GM12875 (cell line): ENCODE results near the gene PARN.

Experiments
- H3K4me3 ChIP-seq: one replicate; pipeline ENCODE4 v1.5.1; 2011; ENCODE audit warnings: low read depth, low read length, control low read depth
- TF ChIP-seq, protein P1 (sequence below): IDR thresholded peaks from 2 replicates; pipeline ENCODE4 v1.5.1; 2011; ENCODE audit warnings: low read depth, mild to moderate bottlenecking, control low read depth, inconsistent platforms, low read length, moderate library complexity, borderline replicate concordance; ENCODE audit not compliant: insufficient read depth

PARN gene

DNA sequence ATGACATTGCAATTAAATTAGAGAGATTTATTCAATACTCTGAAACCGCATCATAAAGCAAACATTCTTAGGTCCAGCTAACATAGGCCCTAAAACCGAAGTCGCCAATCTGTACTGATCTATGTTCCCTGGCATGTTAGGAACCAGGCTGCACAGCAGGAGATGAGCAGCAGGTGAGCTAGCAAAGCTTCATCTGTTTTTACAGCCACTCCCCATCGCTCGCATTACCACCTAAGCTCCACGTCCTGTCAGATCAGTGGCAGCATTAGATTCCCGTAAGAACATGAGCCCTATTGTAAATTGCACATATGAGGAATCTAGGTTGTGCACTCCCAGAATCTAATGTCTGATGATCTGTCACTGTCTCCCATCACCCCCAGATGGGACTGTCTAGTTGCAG is 91.5 kb downstream of the PARN start:
- H3K4me3 ChIP-seq, result no peak overlapping the region
- TF ChIP-seq, protein P1, sequence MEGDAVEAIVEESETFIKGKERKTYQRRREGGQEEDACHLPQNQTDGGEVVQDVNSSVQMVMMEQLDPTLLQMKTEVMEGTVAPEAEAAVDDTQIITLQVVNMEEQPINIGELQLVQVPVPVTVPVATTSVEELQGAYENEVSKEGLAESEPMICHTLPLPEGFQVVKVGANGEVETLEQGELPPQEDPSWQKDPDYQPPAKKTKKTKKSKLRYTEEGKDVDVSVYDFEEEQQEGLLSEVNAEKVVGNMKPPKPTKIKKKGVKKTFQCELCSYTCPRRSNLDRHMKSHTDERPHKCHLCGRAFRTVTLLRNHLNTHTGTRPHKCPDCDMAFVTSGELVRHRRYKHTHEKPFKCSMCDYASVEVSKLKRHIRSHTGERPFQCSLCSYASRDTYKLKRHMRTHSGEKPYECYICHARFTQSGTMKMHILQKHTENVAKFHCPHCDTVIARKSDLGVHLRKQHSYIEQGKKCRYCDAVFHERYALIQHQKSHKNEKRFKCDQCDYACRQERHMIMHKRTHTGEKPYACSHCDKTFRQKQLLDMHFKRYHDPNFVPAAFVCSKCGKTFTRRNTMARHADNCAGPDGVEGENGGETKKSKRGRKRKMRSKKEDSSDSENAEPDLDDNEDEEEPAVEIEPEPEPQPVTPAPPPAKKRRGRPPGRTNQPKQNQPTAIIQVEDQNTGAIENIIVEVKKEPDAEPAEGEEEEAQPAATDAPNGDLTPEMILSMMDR, result no peak

DNA sequence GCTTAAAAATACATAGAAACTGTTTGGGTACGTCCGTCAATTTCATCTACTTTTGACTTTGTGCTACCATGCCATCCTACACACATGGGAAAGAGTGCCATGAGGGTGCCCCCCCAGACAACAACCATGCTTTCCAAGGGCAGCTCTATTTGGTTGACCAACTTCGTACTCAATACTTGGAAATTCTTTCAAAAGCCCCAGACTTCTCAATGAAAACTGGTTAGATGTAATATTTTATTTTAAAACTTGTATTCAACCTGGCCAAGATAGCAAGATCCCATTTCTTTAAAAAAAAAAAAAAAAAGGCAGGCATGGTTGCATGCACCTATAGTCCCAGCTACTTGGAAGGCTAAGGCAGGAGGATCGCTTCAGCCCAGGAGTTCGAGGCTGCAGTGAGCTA is 98.4 kb downstream of the PARN start:
- H3K4me3 ChIP-seq, result no peak overlapping the region
- TF ChIP-seq, protein P1, result no peak

DNA sequence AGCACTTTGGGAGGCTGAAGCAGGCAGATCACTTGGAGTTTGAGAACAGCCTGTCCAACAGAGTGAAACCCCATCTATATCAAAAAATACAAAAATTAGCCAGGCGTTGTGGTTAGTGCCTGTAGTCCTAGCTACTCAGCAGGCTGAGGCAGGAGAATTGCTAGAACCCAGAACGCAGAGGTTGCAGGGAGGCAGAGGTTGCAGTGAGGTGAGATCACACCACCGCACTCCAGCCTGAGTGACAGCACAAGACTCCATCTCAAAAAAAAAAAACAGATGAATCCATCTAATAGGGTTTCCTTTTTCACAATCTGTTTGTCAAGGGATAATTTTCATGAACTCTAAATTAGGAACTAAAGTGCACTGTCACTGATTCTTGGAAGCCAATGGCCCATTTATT is 99.0 kb downstream of the PARN start:
- TF ChIP-seq, protein P1, result no peak
- no peak overlapping the region for H3K4me3 ChIP-seq

DNA sequence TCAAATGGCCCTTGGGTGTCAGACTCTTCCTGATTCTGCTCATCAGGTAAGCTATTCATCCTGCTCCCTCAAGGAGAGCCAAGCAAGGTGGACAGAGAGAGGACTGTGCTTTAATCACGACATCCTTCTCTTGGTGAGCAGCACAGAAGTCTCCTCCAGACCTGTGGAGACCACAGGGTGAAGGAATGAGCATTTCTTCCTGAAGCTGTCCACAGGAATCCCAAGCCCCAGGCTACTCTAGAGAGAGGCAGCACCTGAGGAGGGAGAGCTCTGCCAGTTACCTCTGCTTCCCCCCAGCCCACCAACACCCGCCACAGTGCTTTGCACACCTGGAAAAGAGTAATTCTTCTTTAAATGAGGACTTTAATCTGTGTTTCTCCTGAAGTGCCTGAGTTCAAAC is 100.0 kb downstream of the PARN start:
- TF ChIP-seq, protein P1, result no peak
- no peak overlapping the region for H3K4me3 ChIP-seq

DNA sequence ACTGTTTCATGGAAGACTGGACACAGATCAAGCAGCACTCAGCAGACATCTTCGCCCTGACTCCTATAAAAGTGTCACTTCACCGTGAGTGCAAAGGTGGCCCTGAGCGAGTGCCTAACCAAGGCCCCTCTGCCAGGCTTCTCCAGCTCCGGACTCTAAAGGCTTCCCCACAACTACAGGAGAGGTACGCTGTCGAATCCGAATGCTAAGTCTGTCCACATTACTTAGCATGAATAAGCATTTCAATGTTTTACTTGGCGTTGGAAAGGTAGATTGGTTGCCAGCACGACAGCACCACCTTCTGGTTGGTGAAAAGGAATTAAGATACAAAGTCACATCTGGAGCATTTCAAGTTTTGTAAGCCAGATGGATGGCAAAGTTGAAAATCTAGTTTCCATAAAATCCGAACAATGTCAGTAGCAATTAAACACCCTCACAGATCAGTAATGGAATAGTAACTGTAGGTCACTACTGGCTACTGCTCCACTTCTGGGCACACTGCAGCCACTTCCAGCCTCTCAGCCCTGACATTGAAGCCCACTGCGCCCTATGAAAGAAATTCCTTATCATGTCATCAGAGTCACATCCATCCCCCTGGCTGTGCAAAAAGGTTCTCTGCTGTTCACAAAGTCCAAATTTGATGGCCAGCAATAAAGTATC is 100.9 kb downstream of the PARN start:
- H3K4me3 ChIP-seq, result no peak overlapping the region
- TF ChIP-seq, protein P1, result peak; percentile 56; the same call in 1 of the 2 replicates

DNA sequence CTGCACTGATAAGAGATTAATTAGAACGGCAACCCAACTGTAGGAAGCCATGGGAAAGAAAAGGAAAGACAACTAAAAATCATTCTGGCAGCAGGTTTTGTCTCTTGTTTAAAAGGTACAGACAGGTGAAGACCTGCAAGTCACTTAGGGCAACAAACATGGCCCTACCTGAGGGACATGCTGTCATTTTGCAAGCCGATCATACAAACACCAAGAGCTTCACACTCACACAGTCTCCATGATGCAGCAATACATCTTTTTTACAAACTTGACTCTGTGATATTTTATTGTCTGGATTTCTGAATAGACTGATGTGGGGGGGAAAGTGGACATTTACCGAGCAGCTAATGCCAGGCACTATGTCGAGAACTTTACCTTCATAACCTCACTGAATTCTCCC is 101.8 kb downstream of the PARN start:
- TF ChIP-seq, protein P1, result no peak
- no peak overlapping the region for H3K4me3 ChIP-seq

DNA sequence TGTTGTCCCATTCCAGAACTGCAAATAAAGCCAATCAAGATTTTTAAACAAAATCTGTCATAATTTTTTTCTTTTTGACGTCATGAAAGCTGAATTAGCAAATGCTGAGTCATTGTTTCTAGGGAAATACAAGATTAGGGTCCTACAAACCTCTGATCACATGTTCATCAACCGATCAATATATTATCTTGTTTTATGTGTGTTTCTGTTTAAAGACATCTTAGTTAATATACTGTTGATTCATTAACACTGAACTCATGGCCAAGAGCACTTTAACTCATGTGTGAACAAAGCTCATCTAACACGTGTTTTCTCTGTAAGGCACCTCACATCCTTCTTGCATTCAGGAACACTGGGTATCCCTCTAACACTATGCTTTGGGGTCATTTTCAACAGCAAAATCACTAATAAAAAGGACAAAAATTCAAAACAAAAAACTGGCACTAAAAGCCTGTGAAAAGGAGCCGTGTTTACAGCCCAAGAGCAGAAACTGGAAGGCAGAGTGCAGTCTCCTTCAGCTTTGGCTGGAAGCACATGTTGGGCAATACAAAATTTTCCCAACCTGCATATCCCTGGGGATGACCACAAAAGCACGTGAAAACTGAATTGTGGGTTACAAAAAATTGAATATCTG is 102.5 kb downstream of the PARN start:
- TF ChIP-seq, protein P1, result no peak
- H3K4me3 ChIP-seq, result no peak overlapping the region
